ENCODE results near the gene TANGO2. TPM values are rescaled to one million over a fixed set of nuclear protein-coding genes. Genes with fewer than 3 reads are reported as not detected.

TANGO2 gene
- total RNA-seq, 1 experiment from 2014 or later: 33.5 TPM

DNA sequence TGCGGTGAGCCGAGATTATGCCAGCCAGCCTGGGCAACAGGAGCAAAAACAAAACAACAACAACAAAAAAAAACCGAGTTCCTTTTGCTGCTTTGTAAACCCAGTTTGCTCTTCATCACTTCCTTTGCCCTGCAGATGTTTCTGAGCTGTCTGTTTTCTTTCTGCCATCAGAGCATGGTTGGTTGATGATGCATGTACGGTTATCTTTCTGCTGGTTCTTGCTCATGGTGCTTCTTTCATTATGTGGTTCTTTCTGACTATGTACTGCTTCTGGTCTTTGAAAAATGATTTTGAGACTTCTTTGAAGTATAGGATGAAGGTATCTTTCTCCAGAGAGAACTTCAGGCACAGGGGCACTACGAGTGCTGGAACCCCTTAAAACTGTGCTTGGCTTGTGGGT lies 13.2 kb downstream of the TANGO2 start:
- H3K4me3 Mint-ChIP-seq (ENCODE audit: low read depth, unreplicated experiment): no peak overlapping the region
- CTCF ChIA-PET: no interaction called here
- no peaks in the 10 kb centered on the region for H3K27me3 Mint-ChIP-seq (ENCODE audit: unreplicated experiment)
- no peaks in the 10 kb centered on the region for H3K4me1 Mint-ChIP-seq (ENCODE audit: low read depth, unreplicated experiment)
- no peak overlapping the region for H3K27ac Mint-ChIP-seq (ENCODE audit: unreplicated experiment)
- H3K9me3 Mint-ChIP-seq (ENCODE audit: low read depth, unreplicated experiment): no peaks in the 10 kb centered on the region
- H3K36me3 Mint-ChIP-seq (ENCODE audit: insufficient read depth, unreplicated experiment): peaks cover 24% of the 10 kb centered on the region
- intact Hi-C loops (cut with micrococcal nuclease; ENCODE audit: unreplicated experiment): no loop called here
- no peak for DNase-seq
- no TSS peak for BruUV-seq (replicated peaks)
- TF ChIP-seq, protein P1, sequence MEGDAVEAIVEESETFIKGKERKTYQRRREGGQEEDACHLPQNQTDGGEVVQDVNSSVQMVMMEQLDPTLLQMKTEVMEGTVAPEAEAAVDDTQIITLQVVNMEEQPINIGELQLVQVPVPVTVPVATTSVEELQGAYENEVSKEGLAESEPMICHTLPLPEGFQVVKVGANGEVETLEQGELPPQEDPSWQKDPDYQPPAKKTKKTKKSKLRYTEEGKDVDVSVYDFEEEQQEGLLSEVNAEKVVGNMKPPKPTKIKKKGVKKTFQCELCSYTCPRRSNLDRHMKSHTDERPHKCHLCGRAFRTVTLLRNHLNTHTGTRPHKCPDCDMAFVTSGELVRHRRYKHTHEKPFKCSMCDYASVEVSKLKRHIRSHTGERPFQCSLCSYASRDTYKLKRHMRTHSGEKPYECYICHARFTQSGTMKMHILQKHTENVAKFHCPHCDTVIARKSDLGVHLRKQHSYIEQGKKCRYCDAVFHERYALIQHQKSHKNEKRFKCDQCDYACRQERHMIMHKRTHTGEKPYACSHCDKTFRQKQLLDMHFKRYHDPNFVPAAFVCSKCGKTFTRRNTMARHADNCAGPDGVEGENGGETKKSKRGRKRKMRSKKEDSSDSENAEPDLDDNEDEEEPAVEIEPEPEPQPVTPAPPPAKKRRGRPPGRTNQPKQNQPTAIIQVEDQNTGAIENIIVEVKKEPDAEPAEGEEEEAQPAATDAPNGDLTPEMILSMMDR (IDR thresholded peaks at IDR 0.05; ENCODE audit: unreplicated experiment): no peak

GRCh38 chr22:20035375-20036083 lies 14.6 kb downstream of the TANGO2 start:
- H3K9me3 Mint-ChIP-seq (ENCODE audit: low read depth, unreplicated experiment): no peaks in the 10 kb centered on the region
- DNase-seq: no peak
- intact Hi-C loops (cut with micrococcal nuclease; ENCODE audit: unreplicated experiment): no loop called here
- BruUV-seq (replicated peaks): no TSS peak
- H3K4me1 Mint-ChIP-seq (ENCODE audit: low read depth, unreplicated experiment): no peaks in the 10 kb centered on the region
- TF ChIP-seq, protein P1 (IDR thresholded peaks at IDR 0.05; ENCODE audit: unreplicated experiment): no peak
- no peaks in the 10 kb centered on the region for H3K27me3 Mint-ChIP-seq (ENCODE audit: unreplicated experiment)
- no peak overlapping the region for H3K27ac Mint-ChIP-seq (ENCODE audit: unreplicated experiment)
- no peak overlapping the region for H3K4me3 Mint-ChIP-seq (ENCODE audit: low read depth, unreplicated experiment)
- H3K36me3 Mint-ChIP-seq (ENCODE audit: insufficient read depth, unreplicated experiment): peaks cover 31% of the 10 kb centered on the region
- CTCF ChIA-PET: no interaction called here

DNA sequence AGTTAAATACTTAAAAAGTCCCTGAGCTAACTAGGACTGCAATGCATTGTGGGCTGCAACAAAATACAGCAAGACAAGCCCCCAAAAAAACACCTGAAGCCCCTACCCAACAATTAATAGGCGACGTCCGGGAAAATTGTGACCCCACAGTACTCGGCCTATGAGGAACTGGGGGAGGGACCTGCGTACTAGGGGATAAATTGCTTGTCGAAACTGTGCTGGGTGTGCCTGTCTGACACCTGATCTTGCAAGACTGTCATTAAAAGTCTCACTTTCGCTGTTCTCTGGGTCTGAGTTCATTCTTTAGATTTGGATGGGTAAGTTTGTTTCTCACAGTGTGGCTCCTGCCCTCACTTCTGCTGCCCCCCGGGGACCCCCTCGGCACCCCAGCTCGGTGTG lies 15.2 kb downstream of the TANGO2 start:
- H3K27me3 Mint-ChIP-seq (ENCODE audit: unreplicated experiment): no peaks in the 10 kb centered on the region
- H3K36me3 Mint-ChIP-seq (ENCODE audit: insufficient read depth, unreplicated experiment): peaks cover 31% of the 10 kb centered on the region
- H3K9me3 Mint-ChIP-seq (ENCODE audit: low read depth, unreplicated experiment): no peaks in the 10 kb centered on the region
- TF ChIP-seq, protein P1 (IDR thresholded peaks at IDR 0.05; ENCODE audit: unreplicated experiment): no peak
- no peak overlapping the region for H3K27ac Mint-ChIP-seq (ENCODE audit: unreplicated experiment)
- intact Hi-C loops (cut with micrococcal nuclease; ENCODE audit: unreplicated experiment): no loop called here
- H3K4me1 Mint-ChIP-seq (ENCODE audit: low read depth, unreplicated experiment): no peaks in the 10 kb centered on the region
- H3K4me3 Mint-ChIP-seq (ENCODE audit: low read depth, unreplicated experiment): no peak overlapping the region
- CTCF ChIA-PET: no interaction called here
- no TSS peak for BruUV-seq (replicated peaks)
- no peak for DNase-seq

DNA sequence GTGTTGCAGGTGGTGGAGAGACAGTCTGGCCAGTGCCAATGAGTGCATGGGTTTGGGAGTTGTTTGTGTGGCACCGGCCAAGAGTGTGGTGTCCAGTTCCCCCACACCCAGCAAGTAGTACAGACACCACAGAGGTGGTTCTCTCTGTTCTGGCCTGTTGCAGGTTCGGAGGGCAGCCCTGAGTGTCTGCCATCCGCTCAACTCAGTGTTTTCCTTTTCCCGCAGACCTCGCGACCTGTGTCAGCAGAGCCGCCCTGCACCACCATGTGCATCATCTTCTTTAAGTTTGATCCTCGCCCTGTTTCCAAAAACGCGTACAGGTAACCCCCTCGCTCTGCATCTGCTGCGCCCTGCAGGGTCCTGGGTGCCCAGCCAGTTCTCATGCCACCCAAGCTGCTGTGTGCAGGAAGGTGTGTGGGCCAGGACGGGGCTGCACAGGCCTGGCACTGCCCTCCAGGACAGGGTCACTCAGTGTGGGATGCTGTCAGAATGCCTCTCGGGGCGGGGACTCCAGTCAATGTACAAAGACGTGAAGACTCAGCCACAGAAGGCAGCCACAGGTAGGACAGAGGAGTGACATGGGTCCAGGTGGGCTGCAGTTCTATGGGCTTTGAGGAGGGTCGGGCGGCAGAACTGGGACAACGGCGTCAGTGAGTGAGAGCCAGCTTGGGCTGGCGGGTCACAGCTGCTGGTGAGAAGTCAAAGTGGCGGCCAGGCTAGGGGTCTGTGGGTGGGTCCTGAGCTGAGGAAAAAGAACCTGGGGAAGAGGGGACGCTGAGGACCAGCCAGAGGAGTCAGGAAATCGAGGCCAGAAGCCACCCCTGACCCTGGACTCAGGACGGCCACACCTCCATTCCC lies 15.9 kb downstream of the TANGO2 start:
- intact Hi-C loops (cut with micrococcal nuclease; ENCODE audit: unreplicated experiment): no loop called here
- DNase-seq: no peak
- no peak overlapping the region for H3K4me3 Mint-ChIP-seq (ENCODE audit: low read depth, unreplicated experiment)
- TF ChIP-seq, protein P1 (IDR thresholded peaks at IDR 0.05; ENCODE audit: unreplicated experiment): no peak
- H3K4me1 Mint-ChIP-seq (ENCODE audit: low read depth, unreplicated experiment): no peaks in the 10 kb centered on the region
- H3K27ac Mint-ChIP-seq (ENCODE audit: unreplicated experiment): no peak overlapping the region
- BruUV-seq (replicated peaks): no TSS peak
- H3K9me3 Mint-ChIP-seq (ENCODE audit: low read depth, unreplicated experiment): no peaks in the 10 kb centered on the region
- CTCF ChIA-PET: no interaction called here
- peaks cover 31% of the 10 kb centered on the region for H3K36me3 Mint-ChIP-seq (ENCODE audit: insufficient read depth, unreplicated experiment)
- no peaks in the 10 kb centered on the region for H3K27me3 Mint-ChIP-seq (ENCODE audit: unreplicated experiment)

All from Calu3 (cell line).